ENCODE measurements around the gene CHRM2.
A peak's percentile ranks its signal among the peaks of the same experiment; 100 is the strongest.

The CHRM2 gene

DNA sequence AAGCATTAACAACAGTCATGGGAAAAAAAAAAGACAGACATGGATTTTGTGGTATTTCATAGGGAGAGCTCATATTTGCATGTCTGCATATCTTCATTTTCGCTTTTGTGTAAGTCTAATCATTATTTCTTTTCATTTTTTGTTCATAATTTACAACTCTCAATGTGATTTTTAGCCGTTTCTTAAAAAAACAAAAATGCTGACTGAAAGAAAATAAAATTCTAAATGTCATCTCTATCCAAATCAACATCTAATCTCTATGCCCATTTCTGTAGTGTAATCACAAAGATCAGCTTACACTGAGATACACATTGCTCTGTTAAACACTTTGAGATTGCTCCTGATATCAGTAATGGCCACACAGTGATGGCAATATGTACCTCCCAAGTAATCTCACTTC lies 29.2 kb downstream of the CHRM2 start:
- DNase-seq, result no peak

DNA sequence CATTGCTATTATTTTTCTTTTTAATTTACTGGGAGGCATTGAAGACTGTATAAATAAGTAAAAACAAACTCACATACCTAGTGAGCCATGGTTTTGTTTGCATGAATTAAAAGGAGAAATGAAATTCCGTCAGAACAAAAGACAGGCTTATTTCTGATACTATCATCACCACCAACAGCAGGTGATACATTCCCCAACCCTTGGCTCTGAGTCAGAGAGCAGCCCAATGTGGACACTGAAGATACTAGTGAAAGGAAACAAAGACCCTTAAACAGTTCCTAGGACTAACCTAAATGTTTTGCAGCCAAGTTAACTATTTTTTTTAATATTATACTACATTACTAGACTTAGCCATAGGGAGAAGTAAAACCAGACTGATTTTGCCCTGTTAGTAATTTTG lies 31.6 kb downstream of the CHRM2 start:
- no peak for DNase-seq

- DNase-seq, result no peak
Observed at GRCh38 chr7:136910771-136911170, 42.3 kb downstream of the CHRM2 start.

DNA sequence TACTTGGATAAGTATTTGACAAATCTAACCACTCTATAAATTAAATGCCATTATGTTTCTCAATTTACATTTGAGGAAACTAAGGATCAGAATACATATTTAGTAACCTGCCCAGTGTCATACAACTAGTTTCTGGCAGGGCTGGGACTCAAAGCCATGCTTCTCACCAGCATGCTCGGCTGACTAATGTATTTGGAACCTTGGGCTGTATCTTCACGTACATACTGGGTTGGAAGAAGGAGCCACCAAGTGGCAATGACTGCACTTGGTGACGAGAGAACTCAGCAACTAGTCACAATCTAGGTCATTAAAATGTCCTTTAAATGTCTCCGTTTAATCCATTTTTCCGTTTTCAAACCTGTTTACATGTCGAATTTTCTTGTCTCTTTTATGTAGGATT lies 42.9 kb downstream of the CHRM2 start:
- no peak for DNase-seq

DNA sequence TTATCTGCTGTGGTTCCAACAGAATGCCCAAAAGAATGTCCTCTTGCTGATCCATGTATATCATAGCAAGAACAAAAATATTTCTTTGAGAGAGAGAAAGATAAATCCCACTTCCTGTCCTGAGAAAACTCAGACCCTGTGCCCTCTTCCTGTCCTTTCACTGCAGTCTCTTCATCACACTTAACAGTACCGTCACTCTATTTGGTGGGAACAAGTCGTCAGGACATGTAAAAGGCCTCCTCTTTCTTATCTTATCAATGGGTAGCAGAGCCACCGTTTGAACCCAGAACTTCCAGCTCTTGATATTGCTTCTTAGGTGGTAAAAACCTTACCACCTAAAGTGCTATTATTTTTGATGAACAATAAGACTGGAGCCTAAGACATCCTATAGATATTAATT lies 43.9 kb downstream of the CHRM2 start:
- no peak for DNase-seq

- DNase-seq, result no peak
Observed at GRCh38 chr7:136914016-136914415, 45.6 kb downstream of the CHRM2 start.

- no peak for DNase-seq
Observed at GRCh38 chr7:136919820-136920219, 51.4 kb downstream of the CHRM2 start.

GRCh38 chr7:136923111-136923667 lies 54.7 kb downstream of the CHRM2 start:
- DNase-seq, result no peak

DNA sequence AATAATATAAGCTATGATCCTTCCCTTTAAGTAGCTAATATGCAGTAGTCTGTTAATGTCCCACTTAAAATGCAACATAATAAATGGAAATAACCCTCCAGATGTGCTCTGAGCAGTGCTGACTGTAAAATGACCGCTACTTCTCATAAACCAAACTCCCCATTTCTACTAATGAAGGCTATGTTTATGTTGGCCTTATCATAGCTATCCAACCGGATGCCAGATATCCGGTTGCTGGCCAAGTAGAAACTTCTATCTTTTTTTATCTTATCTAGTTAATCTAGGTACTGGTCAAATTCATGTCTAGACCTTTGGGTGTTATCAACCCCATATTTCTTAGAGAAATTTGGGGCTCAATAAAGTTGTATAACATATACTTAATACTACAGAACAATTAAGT lies 56.6 kb downstream of the CHRM2 start:
- no peak for DNase-seq

GRCh38 chr7:136925556-136925955 lies 57.1 kb downstream of the CHRM2 start:
- DNase-seq, result peak; percentile 46

DNA sequence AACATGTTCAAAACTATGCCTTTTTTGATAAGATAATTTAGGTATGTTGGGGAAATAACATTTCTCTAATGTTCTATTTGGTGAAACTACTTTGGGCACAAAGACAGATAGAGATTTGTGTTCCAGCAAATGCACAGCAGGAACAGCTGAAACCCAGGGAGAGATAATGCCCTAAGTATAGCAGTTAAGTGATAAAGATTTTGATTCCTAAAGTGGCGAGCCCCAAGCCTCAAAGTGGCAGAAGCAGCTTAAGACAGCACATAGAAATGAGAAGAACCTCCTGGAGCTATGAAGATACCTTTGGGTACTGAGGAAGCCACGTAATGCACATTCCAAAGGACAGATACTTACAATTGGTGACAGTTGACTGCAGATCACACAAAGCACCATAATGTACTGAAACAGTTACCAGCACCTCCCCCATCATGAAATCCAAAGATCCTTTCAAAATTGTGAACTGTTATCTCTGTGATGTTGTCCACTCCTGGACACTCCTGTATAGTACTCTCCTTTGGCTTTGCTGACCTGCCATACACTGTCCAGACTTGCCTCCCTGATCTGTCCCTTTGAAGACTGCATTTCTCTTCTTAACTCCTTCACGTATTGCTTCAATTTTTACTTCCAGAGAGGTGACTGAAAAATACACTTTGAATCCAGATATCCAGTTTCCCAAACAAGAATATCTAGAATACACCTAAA lies 62.9 kb downstream of the CHRM2 start:
- no peak for DNase-seq

- no peak for DNase-seq
Observed at GRCh38 chr7:136937436-136937835, 69.0 kb downstream of the CHRM2 start.

GRCh38 chr7:136938476-136938875 lies 70.0 kb downstream of the CHRM2 start:
- DNase-seq, result no peak

DNA sequence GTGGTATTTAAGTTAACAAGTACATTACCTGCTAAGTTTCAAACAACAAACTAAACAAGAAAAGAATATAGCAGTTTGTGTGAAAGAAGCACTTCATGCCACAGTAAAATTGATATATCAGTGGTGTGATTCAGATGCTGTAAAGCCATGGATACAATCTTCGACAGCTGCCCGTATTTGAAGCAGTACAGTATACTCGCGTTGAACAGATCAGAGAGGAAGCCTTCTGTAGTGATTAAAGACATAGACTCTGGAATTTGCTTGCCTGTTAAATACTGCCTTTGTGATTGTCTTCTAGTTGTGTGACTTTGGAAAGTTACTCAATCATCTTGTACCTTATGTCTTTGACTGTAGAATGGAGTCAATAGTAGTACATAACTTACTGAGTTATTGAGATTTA lies 71.7 kb downstream of the CHRM2 start:
- DNase-seq, result no peak

DNA sequence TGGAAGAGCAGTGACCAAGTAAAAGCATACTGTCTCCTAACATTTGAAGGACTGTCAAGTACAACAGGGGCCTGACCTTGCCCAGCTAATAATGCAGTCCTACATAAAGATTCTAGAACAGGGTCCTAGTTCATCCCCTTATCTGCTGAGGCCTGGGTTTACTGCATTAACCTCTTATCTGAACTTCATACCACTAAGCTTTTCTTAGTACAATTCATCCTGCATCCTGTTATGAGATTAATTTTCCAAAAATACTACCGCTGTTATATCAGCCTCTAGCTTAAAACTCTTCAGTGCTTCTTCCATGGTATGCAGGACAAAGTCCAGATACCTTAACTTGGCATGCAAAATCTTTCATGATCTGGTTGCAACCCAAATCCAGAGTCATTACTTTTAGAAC lies 72.5 kb downstream of the CHRM2 start:
- no peak for DNase-seq

GRCh38 chr7:136941816-136942215 lies 73.4 kb downstream of the CHRM2 start:
- no peak for DNase-seq

DNA sequence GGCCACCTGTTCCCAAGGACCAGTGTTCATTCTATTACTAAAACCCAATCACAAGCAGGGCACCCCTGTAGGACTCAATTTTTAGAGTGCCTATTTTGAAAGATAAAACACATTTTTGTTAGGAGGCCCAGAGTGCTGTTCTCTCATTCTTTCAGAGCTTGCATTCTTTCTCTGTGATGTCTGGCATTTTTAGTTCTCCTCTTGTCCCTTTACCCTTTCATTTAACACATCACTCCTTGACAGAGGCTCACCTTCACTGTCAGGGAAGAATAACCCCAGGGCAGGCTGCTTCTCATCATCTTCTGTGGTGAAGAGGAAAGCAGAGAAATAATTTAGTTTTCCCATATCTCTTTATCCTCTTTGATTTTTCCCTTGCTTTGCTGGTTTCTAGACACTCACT lies 73.9 kb downstream of the CHRM2 start:
- DNase-seq, result no peak

GRCh38 chr7:136942994-136943393 lies 74.5 kb downstream of the CHRM2 start:
- no peak for DNase-seq

- DNase-seq, result no peak
Observed at GRCh38 chr7:136947347-136947746, 78.9 kb downstream of the CHRM2 start.

DNA sequence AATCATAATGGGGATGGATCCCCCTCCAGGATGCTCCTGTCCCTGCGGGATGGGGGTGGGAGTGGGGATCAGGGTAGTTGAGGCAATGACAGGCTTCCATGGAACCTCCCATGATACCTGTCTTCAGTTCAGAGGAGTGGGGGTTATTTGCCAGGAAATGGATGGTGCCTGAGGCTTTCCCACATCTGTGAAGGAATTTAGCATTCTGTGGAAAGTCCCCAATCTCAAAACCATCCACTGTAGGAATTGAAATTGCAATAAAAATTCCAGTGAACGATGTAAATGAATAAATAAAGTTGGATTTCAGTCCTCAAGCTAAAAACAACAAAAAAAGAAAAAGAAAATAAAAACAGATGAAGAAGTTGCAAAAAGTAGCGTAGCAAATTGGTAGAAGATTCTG lies 81.9 kb downstream of the CHRM2 start:
- DNase-seq, result no peak

GRCh38 chr7:136953386-136953785 lies 84.9 kb downstream of the CHRM2 start:
- DNase-seq, result no peak

GRCh38 chr7:136956232-136956631 lies 87.8 kb downstream of the CHRM2 start:
- DNase-seq, result no peak

DNA sequence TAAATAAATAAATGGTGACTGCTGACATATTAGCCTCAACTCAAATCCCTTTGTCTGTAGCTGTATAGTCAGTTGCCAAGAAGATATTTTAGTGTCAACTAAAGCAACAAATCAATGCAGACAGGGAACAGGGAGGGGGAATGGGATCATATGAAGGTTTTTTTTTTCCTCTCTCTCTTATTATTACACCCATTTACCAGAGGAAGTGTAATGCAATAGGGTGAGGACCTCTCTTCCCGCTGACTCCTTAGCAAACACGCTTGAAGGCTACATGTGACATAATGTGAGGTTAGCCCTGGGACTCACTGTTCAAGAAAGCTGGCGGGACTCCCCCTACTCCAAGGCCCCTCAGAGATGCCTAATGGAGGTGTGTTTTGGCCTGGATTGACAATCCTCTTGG lies 88.2 kb downstream of the CHRM2 start:
- no peak for DNase-seq

DNA sequence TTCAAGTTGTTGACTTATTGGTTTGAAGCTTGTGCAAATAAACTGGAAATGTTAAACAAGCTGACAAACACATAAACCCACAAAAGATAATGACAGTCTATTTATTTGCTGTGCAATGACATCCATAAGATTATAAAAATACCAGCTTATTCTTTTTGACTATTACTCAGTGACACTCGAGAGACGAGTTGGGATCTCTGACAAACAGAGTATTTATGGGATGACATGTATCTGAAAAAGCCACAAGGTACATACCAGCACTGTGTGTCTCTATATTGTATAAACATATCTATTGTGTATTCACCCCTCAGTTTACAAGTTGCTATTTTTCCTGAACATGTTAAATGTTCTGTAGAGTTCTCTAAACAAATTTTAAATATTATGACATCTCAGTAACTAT lies 88.9 kb downstream of the CHRM2 start:
- DNase-seq, result no peak

- no peak for DNase-seq
Observed at GRCh38 chr7:136958016-136958415, 89.6 kb downstream of the CHRM2 start.
